Stimulated activated CD4-positive, alpha-beta T cell treated with anti-CD3 and anti-CD28 coated beads, Interleukin-2, amount 100 ng/mL, for 4 hours (primary cell): Measurements from ENCODE around the gene SLC24A4.
A peak's percentile ranks its signal among the peaks of the same experiment; 100 is the strongest.

Experiments
- DNase-seq: peaks from one replicate; pipeline ENCODE4 v3.0.0-alpha.2; 2020; ENCODE audit warnings: low read depth

Gene SLC24A4

DNA sequence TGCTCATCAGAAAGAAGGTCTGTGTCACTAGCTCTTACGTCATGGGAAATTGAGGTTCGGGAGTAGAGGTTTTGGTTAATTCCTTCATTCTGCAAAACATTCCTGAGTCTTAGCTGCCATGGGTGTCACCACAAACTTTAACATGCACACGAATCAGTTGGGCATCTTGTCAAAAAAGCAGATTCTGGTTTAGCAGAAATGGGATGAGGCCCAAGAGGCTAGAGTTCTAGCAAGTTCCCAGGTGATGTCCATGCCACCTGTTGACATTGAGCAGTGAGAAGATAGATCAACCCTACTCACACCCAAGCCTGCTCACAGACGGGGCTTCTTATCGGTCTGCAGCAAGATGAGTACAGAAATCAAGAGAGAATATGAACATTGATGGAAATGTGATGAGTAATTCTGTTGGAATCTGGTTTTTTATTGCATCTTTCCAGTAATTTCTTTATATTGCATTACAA, 179.0 kb downstream of the SLC24A4 start:
- no peak for DNase-seq

DNA sequence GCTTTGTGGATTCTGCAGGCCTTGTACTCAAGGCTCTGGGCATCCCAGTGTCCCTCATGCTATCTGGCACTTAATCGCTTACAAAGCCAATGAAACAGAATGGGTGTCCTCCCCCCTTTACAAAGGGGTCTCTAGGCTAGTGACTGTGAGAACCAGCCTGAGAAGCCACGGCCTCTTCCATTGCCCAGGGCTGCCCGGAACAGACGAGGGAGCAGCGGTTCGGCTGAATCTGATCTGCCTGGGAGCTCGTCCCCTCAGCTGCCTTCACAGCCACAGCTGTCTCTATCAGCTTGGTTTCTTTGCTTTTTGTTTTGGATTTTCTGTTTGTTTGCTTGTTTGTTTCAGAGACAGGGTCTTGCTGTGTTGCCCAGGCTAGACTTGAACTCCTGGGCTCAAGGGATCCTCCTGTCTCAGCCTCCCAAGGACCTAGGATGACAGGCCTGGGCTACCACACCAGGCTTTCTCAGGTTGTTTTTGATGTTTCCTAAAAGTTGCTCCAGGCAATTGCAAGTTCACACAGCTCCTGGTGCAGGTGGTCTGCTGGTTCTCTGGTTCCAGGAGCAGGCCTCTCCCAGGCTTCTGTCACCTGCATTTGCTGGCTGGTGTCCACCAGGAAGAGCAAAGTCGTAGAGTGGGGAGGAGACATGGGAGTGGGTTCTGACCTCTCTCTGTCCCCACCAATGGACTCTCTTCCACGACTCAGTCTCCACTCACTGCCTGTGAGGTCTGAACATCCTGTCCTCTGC, 179.7 kb downstream of the SLC24A4 start:
- no peak for DNase-seq

DNA sequence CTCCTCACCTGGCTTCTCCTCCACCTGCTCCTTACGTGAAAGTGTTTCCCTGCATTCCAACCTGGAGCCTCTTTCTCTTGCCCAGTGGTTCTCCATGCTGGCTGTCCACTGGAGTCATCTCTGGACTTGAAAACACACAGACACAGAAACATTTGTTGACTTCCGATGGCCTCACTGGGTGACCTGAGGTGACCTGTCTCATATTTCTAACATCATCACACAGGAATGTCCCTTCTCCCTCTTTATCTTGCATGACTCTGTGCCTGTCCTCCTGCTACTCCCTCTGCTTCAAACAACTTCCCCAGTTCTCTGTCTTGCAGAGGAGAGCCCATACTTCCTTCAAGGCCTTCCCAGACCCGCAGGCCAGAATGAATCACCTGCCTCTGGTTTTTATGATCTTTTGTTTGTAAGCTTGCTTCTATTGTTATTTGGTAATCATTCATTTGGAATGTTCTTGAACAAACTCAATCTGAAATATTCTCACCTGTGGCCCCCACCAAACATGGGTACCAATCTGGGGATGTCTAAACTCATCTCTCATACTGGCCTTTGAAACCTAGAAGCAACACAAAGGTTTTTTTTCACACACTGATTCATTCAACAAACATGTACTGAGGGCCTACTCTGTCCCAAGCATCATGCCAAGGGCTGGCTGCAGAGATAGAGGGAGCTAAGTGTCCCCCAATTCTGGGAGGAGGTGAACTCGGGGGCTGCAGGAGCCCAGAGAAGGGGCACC, 181.0 kb downstream of the SLC24A4 start:
- DNase-seq, result no peak

DNA sequence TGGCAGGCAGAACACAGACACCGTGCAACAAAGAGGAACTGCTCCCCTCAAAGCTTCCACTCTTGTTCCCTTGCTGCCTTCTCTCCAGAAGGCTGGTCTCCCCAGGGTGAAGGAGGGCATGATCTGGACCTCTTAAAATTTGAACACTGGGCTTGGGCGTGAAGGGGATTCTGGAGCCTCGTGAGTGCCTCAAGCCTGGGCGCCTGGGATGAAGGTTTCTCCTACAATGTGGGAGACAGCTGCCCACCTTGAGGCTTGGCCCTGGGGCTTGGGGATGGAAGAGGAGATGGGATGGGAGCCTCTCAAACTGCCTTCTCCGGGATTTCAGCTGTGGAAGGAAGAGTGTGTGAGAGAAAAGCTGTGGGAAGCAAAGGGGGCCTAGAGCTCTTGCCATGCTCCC, 182.9 kb downstream of the SLC24A4 start:
- DNase-seq, result no peak

DNA sequence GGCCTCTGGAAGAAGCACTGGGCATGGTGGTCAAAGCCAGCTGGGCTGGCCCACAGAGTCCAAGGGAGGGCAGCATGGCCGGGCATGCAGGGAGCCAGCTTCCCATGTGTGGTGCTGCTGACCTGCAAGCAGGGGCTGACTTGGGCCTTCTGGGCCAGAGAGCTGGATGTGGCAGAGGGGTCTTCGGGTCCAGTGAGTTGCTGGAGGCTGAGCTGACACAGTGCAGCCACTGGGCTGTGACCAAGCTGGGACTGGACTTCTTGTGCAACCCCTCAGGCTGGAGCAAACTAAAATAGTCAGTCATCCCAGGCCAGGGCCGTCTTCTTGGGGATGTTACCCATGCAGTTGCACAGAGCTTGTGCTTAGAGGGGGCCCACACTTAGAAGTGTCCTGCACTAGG, 183.3 kb downstream of the SLC24A4 start:
- no peak for DNase-seq

DNA sequence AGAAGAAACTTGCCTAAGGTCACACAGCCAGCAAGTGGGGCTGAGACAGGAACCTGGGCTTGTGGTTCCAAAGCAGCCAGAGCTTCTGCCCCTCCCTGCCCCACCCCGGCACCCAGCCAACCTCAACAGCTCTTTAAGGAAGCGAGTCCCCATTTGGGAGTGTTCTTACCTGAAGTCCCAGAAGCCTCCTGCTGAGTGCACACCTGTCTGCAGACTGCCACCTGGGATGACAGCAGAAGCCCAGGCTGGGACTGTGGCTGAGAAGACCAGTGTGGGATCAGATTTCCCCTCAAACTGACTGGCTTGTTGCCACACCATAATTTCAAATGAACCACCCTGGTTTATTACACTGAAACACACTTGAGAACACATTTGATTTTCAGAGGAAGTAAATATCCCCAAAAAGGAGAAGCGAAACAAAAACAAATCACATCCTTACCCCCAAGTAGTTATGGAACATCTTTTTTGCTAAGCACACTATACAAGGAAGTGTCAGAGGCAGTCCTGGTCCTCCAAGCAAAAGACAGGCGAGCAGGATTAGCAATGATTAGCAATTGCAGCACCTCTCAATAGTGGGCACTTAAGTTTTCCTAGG, 184.3 kb downstream of the SLC24A4 start:
- no peak for DNase-seq

DNA sequence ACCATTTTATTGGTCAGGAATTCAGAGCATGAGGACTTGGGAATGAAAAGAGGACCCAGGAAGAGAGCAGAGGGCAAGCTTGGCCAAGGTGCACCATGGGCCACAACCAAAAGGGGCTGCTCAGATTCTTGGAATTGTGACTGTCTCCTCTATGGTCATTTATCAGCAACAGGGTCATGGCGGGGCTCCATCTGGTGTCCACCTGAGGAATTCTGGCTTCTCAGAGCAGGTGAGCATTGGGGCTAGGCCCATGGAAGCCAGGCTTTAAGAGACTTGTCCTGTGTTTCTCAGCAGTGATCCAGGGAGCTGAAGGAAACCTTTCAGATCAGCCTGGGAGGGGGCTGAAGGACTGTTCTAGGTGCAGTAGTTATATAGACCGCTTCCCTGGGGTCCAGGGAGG, 188.0 kb downstream of the SLC24A4 start:
- no peak for DNase-seq

DNA sequence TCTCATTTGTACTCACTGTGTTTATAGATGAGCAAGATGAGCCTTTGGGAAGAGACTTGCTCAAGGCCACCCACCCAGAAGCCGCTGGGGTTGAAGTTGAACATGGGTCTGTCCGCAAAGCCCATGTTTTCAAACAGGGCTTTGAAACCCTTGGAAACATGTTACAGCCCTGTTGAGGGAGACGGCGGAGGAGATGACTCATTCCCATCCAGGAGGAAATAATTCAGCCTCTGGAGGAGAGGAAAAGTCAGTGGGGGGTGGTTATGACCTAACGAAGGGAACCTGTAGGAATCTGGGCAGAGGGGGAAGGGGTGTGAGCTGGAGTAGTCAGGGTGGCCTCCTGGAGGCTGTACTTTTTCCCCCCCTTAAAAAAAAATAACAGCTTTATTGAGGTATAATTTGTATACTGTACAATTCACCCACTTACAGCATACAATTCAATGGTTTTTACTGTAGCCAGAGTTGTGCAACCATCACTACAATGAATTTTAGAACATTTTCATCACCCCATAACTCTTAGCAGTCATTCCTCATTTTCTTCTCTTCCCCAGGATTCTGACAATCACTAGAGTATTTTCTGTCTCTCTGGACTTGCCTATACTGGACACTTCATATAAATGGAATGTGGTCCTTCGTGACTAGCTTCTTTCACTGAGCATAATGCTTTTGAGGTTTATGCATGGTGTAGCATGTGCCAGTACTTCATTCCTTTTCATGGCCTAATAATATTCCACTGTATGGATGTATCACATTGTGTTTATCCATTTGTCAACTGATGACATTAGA, 188.7 kb downstream of the SLC24A4 start:
- no peak for DNase-seq

DNA sequence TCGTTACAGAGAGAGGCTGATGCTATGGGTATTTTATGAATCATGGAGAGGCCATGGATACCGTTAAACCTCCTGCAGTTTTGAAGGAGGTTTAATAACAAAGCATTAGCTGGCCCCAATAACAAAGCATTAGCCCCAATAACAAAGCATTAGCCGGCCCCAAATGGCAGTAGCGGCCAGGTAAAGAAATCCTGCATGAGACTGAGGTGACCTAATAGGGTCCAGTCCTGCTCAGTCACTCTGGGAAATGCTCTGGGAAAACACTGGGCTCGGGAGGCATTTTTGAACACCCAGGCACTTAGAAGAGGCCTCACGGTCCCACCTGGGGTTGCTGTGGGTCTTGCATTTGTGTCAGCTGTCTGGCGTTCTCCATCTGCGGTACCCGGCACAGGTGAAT, 189.8 kb downstream of the SLC24A4 start:
- DNase-seq, result no peak

DNA sequence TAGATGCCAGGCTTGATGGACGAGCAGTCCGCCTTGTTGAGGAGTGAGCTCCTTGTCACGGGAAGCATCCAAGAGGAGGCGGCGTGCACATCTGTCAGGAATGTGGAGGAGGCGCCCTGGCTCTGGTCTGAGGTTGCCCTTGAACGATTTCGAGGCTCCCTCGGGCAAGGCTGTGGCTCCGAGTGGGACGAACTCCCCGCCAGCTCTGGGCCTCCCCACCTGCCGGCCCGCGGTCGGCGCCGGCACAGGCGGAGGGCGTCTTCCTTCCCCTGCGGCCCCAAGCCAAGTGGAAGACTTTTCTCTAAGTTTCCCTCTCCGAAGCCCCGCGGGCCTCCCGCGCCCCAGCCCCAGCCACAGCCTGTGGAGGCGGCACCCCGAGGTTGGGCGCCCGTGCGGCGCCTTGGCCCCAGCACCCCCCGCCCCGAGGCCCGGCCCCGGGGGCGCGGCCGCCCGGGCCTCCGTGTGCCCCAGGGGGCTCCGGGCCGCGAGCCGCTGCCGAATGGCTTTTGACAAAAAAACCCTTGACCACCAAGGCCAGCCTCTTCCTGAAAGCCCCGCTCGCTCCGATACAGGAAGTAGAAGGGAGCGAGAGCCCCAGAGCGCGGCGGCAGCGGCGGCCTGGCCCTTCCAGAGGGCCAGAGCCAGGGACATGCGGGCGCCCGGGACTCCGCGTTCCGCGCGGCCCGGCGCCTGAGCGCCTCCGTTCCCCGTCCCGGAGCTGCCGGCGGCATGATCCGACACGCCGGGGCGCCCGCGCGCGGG, 190.4 kb downstream of the SLC24A4 start, which contains the start of gene RIN3:
Gene RIN3, plus strand, starts transcription at position 578 of the 762 bp plus-strand sequence. Its CDS starts 152 bp downstream, at position 730.
- peak; percentile 19 for DNase-seq

DNA sequence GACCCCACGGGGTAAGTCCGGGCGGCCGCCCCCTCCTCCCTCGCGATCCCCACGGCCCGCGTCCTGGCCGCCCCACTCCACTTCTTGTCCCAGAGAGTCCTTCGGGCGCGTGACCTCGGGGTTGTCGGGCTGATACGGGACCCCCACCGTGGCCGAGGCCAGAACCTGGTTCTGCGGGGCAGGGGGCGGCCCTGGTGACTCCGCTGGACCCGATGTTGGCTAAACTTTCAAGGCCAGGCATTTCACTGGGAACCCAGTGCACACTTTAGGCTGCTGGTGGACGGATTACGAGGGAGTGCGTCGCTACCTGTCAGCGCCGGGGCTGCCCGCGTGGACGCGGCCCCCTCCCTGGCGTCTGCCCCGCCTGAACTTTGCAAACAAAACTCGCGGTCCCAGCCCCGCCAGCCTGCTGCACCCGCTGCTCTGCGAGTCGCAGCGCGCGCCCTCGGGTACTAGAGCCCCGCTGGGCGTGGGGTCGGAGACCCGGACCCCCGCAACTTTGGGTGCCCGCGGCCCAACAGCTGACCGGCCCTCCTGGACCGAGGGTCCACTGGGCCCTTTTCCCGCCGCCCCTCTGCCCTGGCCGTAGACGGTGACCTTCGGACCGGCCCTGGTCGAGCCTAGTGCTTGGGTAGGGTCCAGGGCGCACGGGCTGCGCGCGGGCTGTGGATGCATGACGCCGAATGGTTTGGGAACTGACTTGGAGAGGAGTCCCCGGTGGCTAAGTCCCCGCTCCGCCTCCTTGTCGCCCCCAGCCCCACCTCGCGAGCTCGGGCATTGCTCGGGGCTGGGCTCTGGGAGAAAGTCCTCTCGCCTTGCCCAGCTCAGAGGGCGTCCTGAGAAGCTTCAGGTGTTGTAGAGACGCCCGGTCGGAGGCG, 191.2 kb downstream of the SLC24A4 start:
- peak; percentile 11 for DNase-seq

DNA sequence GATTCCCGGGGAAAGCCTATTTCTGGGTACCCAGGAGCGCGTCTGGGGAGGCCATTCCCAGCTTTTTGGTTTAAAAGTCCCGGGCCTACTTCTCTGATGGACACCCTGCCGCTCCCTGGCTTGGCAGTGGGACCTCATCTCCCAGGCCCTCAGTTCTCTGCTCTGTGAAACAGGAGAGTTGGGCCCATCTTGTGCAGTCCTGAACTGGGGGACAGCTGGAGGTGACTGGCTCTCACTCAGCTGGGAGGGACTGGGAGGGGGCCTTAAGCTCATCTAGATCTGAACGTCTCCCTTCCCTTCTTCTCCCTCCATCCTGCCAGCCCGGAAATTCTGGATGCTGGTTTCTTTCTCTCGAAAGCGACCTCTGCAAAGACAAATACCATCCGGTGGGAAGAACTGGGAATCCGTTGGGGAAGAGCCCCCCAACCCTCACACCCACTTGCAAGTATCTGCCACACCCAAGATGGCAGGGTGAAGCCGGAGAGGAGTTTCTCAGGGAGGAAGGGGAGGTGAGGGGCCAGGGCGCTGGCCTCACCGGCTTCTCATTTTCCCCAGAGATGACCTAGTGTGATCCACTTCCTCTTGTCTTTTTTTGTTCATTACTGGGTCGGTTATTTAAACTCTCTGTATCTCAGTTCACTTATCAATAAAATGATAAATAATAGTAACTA, 192.0 kb downstream of the SLC24A4 start:
- DNase-seq, result no peak

DNA sequence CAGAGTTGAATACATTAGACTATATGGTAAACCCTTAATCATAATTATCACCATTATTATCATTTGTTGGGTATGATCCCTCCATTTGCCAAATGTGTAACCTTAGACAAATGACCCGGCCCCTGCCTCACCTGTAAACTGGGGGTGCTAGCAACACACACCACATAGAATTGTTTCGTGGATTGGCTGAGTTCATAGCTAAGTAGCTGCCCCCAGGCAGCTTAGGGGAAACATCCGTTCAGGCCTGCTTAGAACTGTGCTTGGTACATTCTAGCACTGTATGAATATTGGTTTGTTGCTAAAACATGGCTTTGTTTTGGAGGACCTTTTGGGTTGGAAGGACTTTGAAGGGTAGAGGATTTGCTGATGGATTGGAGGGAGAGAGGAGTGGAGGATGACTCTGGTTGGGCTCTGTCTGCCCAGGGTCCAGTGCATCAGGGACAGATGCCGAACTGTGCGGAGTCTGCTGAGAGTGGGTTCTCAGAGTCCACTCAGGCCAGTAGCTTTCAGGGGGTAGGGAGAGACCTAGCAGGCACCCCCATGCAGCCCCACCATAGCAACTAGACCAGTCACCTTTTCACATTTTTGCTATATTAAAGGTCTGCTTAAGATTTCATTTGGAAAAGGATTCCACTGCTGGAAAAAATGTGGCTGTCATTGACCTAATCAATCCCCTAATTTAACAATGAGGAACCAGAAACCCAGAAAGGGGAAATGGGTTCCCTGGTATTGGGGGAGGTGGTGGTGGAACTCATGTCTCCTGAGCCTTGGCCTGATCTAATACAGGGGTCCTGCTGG, 192.8 kb downstream of the SLC24A4 start:
- no peak for DNase-seq

DNA sequence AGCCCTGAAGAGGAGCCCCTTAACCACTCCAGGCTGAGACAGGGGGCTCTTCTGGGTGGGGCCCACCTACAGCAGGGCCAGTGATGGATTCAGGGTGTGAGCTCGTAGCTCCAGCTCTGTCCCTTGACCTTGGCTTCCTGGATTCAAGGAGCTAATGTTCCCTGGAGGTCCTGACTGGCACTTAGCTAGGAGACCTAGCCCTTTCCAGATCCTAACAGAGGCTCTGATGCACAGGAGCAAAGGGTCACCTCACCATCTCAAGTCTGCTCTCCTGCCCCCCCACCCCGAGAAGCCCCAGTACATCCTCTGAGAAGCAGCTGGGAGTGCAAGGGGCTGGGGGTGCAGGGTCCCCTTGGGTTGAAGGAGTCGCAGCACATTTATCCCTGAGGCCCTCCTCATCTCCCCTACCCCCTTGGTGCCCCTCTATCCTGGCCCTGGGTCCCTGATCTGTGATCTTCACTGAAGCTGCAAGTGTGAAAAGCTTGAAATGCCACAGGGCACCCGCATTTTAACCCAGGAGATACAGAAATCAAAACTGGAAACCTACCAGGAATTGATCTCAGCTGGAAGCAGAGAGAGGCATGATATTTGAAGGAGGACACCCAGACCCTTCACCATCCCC, 193.5 kb downstream of the SLC24A4 start:
- no peak for DNase-seq

DNA sequence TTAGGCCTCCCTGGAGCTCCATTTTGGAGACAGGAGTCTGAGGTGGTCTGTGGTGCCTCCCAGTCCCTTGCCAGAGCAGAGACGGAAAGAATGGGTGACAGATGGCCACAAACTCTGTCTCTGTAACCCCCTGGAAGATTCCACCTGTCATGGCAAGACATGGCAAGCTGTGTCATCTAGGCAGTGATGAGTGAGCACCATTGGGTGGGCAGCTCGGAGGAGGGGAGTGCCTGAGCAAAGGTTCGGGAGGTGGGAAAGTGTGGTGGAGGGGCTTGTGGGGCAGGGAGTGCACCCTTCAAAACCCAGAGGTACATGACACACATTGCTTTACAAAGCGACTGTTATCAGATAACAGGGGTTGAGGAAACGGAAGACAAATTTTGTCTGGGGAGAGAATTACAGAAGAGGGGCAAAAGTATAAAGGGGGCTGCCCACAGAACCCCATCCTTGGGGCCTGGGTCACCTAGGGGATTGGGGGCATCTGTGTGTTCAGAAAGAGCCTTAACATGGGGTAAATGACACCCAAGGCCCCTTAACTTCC, 194.1 kb downstream of the SLC24A4 start:
- DNase-seq, result peak; percentile 49

DNA sequence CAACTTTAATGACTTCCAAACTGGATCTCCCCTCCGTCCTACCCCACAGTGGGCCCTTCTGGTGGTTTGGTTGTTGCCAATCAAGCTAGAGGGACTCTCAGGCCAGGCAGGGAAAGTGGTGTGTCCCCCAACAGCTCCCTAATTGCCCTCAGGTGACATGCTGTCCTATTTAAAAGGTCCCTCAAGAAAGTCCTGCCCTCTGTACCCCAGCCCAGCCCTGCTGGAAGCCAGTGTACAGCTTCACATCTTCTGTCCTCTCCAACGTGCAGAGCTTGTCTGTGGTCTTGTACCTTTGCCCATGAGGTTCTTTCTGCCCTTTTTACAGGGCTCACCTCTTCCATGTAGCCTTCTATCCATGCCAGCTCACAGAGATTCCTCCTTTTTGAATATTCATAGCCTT, 194.8 kb downstream of the SLC24A4 start:
- DNase-seq, result no peak

DNA sequence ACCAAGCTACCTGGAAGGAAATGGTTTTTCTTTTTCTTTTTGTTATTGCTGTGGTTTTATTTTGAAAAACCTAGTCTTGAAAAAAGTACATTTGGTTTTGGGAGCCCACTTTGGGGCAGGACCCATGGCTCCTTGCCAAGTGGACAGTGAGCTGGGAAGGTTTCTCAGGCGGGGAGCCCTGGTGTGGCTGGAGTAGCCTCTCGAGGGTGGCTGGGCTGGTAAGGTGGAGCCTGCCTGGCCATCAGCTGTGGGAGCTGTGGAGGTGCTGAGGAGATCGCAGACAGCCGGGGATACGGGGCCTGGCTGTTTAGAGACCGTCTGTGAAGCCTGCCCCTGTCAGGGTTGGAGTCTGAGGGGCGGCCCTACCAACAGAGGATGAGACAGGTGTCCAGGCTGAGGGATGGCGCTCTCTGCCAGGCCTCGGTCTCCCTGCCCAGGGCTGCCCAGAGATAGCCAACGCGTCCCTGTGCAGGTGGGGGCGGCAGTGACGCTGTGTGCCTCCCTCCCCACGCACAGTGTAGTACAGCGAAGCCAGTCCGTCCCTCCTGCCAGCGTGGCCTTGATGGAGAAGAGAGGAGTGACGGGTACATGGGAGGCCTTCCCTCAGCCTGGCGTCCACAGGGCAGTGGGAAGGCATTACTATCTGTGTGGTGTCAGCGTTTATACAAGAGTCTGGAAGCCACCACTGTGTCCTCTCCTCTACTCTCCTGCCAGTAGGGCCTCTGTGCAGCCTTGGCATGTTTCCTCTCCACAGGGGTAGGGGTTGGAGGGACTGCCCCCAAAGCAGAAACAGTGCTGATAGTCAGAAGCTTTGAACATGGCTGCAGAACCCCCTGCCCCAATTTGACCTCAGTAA, 196.5 kb downstream of the SLC24A4 start:
- DNase-seq, result no peak
